Stimulated activated CD4-positive, alpha-beta T cell treated with anti-CD3 and anti-CD28 coated beads, Interleukin-1b, Interleukin-23, amount 100 ng/mL, for 24 hours (primary cell): ENCODE measurements around the gene VSIG10L2.
"Not testable (repeated sequence)": the region's sequence is repeated elsewhere in the genome, so short reads cannot be mapped to it uniquely, and the experiment has no call there.

Experiments used
- DNase-seq, 4 experiments: peaks; one replicate each; pipeline ENCODE4 v3.0.0-alpha.2; 2020; ENCODE audit warnings: low read depth in 4 of 4, low spot score in 1 of 4

Gene VSIG10L2

GRCh38 chr11:125959511-125959910 lies 13.7 kb downstream of the VSIG10L2 start:
- DNase-seq, result no peak

- no peak for DNase-seq
Observed at GRCh38 chr11:125959931-125960330, 14.1 kb downstream of the VSIG10L2 start.

GRCh38 chr11:125960771-125961170 lies 14.9 kb downstream of the VSIG10L2 start:
- no peak for DNase-seq

- no peak for DNase-seq
Observed at GRCh38 chr11:125967515-125967914, 21.7 kb downstream of the VSIG10L2 start.

- DNase-seq, result no peak
Observed at GRCh38 chr11:125968354-125968753, 22.5 kb downstream of the VSIG10L2 start.

- DNase-seq, result no peak
Observed at GRCh38 chr11:125971618-125972017, 25.8 kb downstream of the VSIG10L2 start.

GRCh38 chr11:125974284-125974683 lies 28.4 kb downstream of the VSIG10L2 start:
- DNase-seq, result no peak

- DNase-seq, result no peak
Observed at GRCh38 chr11:125975634-125976033, 29.8 kb downstream of the VSIG10L2 start.

- no peak for DNase-seq
Observed at GRCh38 chr11:125976156-125976555, 30.3 kb downstream of the VSIG10L2 start.

- DNase-seq, result no peak
Observed at GRCh38 chr11:125977333-125977732, 31.5 kb downstream of the VSIG10L2 start.

GRCh38 chr11:125978181-125978716 lies 32.4 kb downstream of the VSIG10L2 start:
- no peak for DNase-seq

GRCh38 chr11:125978778-125979407 lies 33.0 kb downstream of the VSIG10L2 start:
- no peak for DNase-seq

GRCh38 chr11:125979511-125979910 lies 33.7 kb downstream of the VSIG10L2 start:
- DNase-seq, result no peak

GRCh38 chr11:125980436-125980835 lies 34.6 kb downstream of the VSIG10L2 start:
- DNase-seq, result no peak

GRCh38 chr11:125982348-125982730 lies 36.5 kb downstream of the VSIG10L2 start:
- no peak for DNase-seq

- DNase-seq, result not testable (repeated sequence)
Observed at GRCh38 chr11:125985956-125986355, 40.1 kb downstream of the VSIG10L2 start.

GRCh38 chr11:125987066-125987641 lies 41.3 kb downstream of the VSIG10L2 start:
- no peak for DNase-seq

- DNase-seq, result no peak
Observed at GRCh38 chr11:125990244-125990643, 44.4 kb downstream of the VSIG10L2 start.

GRCh38 chr11:125992893-125993292 lies 47.0 kb downstream of the VSIG10L2 start:
- no peak for DNase-seq

- no peak for DNase-seq
Observed at GRCh38 chr11:125994509-125994908, 48.7 kb downstream of the VSIG10L2 start.

- peak; percentile 3 to 33 (median 11) for DNase-seq
Observed at GRCh38 chr11:125995313-125995712, 49.5 kb downstream of the VSIG10L2 start.

GRCh38 chr11:125998267-125998666 lies 52.4 kb downstream of the VSIG10L2 start:
- DNase-seq, result no peak
